ENCODE measurements around the gene PRODH2. TPM values are rescaled to one million over a fixed set of nuclear protein-coding genes. Genes with fewer than 3 reads are reported as not detected.

Gene PRODH2
- total RNA-seq, 1 experiment from 2014 or later, result not detected

DNA sequence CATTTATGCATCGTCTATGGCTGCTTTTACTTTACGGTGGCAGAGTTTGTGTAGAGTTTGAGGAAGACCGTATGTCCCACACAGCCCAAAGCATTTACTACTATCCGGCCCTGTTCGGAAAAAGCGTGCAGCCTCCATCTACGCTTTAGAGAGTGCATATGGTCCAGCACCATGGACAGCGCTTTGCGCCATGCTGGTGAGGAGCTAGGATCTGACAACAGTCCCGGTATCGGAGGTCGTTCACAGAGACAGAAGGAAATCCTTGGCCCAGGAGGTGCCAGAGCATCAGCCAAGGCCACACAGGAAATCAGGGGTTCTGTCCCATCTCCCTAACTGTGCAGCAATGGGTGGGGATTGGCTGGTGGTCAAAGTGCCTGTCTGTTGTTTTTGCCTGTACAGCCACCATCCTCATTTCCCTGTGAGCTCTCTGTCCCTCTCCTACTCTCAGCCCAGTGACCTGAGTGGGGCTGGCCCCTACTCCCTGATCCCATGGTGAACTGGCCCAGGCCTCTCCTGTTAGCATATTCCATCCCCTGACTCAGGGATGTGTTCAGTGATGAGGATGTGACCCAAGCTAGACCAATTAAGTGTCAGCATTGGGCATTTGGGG is 16.2 kb upstream of the PRODH2 start:
- H3K36me3 ChIP-seq (ENCODE audit: low read depth), result no peaks in the 10 kb centered on the region
- ChIA-PET POLR2A (ENCODE audit: unreplicated experiment) (no interaction called here), CTCF (no interaction called here)
- peak in 1 of 2 experiments; percentile 35 for DNase-seq
- H3K27ac ChIP-seq, result no peak overlapping the region
- H3K79me2 ChIP-seq (ENCODE audit: low read depth), result no peaks in the 10 kb centered on the region
- TF ChIP-seq, protein P1, sequence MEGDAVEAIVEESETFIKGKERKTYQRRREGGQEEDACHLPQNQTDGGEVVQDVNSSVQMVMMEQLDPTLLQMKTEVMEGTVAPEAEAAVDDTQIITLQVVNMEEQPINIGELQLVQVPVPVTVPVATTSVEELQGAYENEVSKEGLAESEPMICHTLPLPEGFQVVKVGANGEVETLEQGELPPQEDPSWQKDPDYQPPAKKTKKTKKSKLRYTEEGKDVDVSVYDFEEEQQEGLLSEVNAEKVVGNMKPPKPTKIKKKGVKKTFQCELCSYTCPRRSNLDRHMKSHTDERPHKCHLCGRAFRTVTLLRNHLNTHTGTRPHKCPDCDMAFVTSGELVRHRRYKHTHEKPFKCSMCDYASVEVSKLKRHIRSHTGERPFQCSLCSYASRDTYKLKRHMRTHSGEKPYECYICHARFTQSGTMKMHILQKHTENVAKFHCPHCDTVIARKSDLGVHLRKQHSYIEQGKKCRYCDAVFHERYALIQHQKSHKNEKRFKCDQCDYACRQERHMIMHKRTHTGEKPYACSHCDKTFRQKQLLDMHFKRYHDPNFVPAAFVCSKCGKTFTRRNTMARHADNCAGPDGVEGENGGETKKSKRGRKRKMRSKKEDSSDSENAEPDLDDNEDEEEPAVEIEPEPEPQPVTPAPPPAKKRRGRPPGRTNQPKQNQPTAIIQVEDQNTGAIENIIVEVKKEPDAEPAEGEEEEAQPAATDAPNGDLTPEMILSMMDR (conservative IDR thresholded peaks at IDR 0.05), result no peak
- TF ChIP-seq EZH2 (IDR thresholded peaks at IDR 0.05; ENCODE audit: low read depth), result no peak
- H3K4me2 ChIP-seq, result no peak overlapping the region
- no peaks in the 10 kb centered on the region for H3K9me2 ChIP-seq (ENCODE audit: insufficient read depth)
- peaks cover 80% of the 10 kb centered on the region for H3K27me3 ChIP-seq (ENCODE audit: insufficient read depth, low read depth)
- H4K20me1 ChIP-seq (ENCODE audit: insufficient read depth), result 0 out of 2 replicates have a peak, but pooled peaks cover 3% of the 10 kb centered on the region
- no peaks in the 10 kb centered on the region for H3K4me1 ChIP-seq (replicated peaks; ENCODE audit: insufficient read depth)
- BruUV-seq (replicated peaks), result no TSS peak
- no peaks in the 10 kb centered on the region for H3K9me3 ChIP-seq (ENCODE audit: insufficient read depth, low read depth)
- intact Hi-C loops (cut with micrococcal nuclease; ENCODE audit: unreplicated experiment), result no loop called here
- H3K4me3 ChIP-seq, result no peak overlapping the region
- no peaks in the 10 kb centered on the region for H3F3A ChIP-seq (ENCODE audit: insufficient read depth, low read depth)
- no peak overlapping the region for H2AFZ ChIP-seq

DNA sequence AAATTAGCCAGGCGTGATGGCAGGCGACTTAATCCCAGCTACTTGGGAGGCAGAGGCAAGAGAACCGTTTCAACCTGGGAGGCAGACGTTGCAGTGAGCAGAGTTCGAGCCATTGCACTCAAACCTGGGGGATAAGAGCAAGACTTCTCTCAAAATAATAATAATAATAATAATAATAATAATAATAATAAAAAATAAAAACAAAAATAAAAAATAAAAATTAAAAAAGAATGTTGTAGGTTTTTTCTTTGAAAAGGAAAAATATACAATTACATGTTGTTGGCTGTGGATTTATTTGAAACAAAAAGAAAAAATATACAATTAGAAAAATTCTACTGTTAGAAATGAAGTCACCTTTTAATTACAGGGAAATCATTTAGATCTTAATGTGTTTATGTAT is 11.5 kb upstream of the PRODH2 start:
- no TSS peak for BruUV-seq (replicated peaks)
- Histone ChIP-seq H3K9me2 (ENCODE audit: insufficient read depth) (no peaks in the 10 kb centered on the region), H2AFZ (no peak overlapping the region), H3K4me2 (no peak overlapping the region), H3K4me1 (replicated peaks; ENCODE audit: insufficient read depth) (no peaks in the 10 kb centered on the region), H3F3A (ENCODE audit: insufficient read depth, low read depth) (no peaks in the 10 kb centered on the region), H3K79me2 (ENCODE audit: low read depth) (no peaks in the 10 kb centered on the region), H3K27ac (no peak overlapping the region), H3K36me3 (ENCODE audit: low read depth) (no peaks in the 10 kb centered on the region), H4K20me1 (ENCODE audit: insufficient read depth) (no peaks in the 10 kb centered on the region), H3K27me3 (ENCODE audit: insufficient read depth, low read depth) (peaks cover 64% of the 10 kb centered on the region), H3K9me3 (ENCODE audit: insufficient read depth, low read depth) (no peaks in the 10 kb centered on the region), H3K4me3 (no peak overlapping the region)
- no peak for DNase-seq
- TF ChIP-seq, protein P1 (conservative IDR thresholded peaks at IDR 0.05), result no peak
- intact Hi-C loops (cut with micrococcal nuclease; ENCODE audit: unreplicated experiment), result no loop called here
- ChIA-PET CTCF (no interaction called here), POLR2A (ENCODE audit: unreplicated experiment) (no interaction called here)

DNA sequence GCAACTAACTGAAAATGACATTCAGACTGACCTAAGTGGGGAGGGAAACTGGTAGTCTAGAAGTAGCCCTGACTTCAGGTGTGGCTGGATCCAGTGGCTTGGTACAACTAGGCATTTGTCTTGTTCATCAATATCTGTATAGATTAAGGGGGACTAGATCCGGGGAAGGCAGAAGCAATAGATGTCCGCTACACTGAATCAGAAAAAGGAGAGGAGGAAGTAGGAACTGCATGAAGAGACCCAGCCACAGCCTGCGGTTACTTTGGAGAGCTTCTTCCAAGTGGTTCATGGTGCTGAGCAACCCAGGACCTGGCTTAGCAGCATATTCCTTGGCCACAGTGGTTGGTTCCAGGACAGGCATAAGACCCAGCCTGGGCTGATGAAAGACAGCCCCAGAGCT is 9.9 kb upstream of the PRODH2 start:
- Histone ChIP-seq H2AFZ (no peak overlapping the region), H3K4me2 (no peak overlapping the region), H3K79me2 (ENCODE audit: low read depth) (no peaks in the 10 kb centered on the region), H3F3A (ENCODE audit: insufficient read depth, low read depth) (no peaks in the 10 kb centered on the region), H3K27me3 (ENCODE audit: insufficient read depth, low read depth) (peaks cover 66% of the 10 kb centered on the region), H3K4me3 (no peak overlapping the region), H3K9me3 (ENCODE audit: insufficient read depth, low read depth) (no peaks in the 10 kb centered on the region), H3K4me1 (replicated peaks; ENCODE audit: insufficient read depth) (no peaks in the 10 kb centered on the region), H3K27ac (no peak overlapping the region), H3K9me2 (ENCODE audit: insufficient read depth) (no peaks in the 10 kb centered on the region), H4K20me1 (ENCODE audit: insufficient read depth) (no peaks in the 10 kb centered on the region), H3K36me3 (ENCODE audit: low read depth) (no peaks in the 10 kb centered on the region)
- no TSS peak for BruUV-seq (replicated peaks)
- ChIA-PET CTCF (no interaction called here), POLR2A (ENCODE audit: unreplicated experiment) (no interaction called here)
- DNase-seq, result no peak
- intact Hi-C loops (cut with micrococcal nuclease; ENCODE audit: unreplicated experiment), result no loop called here
- no peak for TF ChIP-seq EZH2 (IDR thresholded peaks at IDR 0.05; ENCODE audit: low read depth)
- TF ChIP-seq, protein P1 (conservative IDR thresholded peaks at IDR 0.05), result no peak
